Keratinocyte (primary cell): Measurements from ENCODE around the gene SSUH2. TPM values are rescaled to one million over a fixed set of nuclear protein-coding genes. Genes with fewer than 3 reads are reported as not detected.

ENCODE experiments used
- DNase-seq: peaks from one replicate; pipeline ENCODE4 v3.0.0-alpha.2; 2011; ENCODE audit warnings: low read depth, missing footprints, low spot score
- FAIRE-seq: peaks from 2 replicates; lab custom pipeline; 2011; peaks lifted over from hg19 to GRCh38; lab: Jason Lieb, UNC
- H2AFZ ChIP-seq: 2 replicates; pipeline ENCODE4 v1.6.0; 2012; ENCODE audit warnings: low read length, control low read depth, inconsistent platforms; ENCODE audit not compliant: control insufficient read depth
- H3K27ac ChIP-seq: 2 replicates; pipeline ENCODE4 v1.5.1; 2011; ENCODE audit warnings: low read length; ENCODE audit not compliant: control insufficient read depth, insufficient read depth
- H3K27me3 ChIP-seq: 3 replicates; pipeline ENCODE4 v1.6.0; 2011; ENCODE audit warnings: low read length; ENCODE audit not compliant: control insufficient read depth, insufficient read depth; ENCODE audit errors: extremely low read depth
- H3K36me3 ChIP-seq, 2 experiments: 2 replicates in 1 of 2; 3 replicates in 1 of 2; pipeline ENCODE4 v1.5.1; 2011; ENCODE audit warnings: low read length in 2 of 2, mild to moderate bottlenecking in 1 of 2; ENCODE audit not compliant: control insufficient read depth in 2 of 2, insufficient read depth in 2 of 2; ENCODE audit errors: extremely low read depth in 1 of 2
- H3K4me1 ChIP-seq: 3 replicates; pipeline ENCODE4 v1.5.1; 2011; ENCODE audit warnings: low read length; ENCODE audit not compliant: control insufficient read depth, insufficient read depth; ENCODE audit errors: extremely low read depth
- H3K4me2 ChIP-seq: 3 replicates; pipeline ENCODE4 v1.6.0; 2011; ENCODE audit warnings: low read depth, low read length; ENCODE audit not compliant: control insufficient read depth, insufficient read depth; ENCODE audit errors: extremely low read depth
- H3K4me3 ChIP-seq, 3 experiments: fragments of 200-600 bp in 1 of 3; sonication (generic) in 1 of 3; 2 replicates in 2 of 3; 3 replicates in 1 of 3; pipeline ENCODE4 v1.5.1; 2011 to 2016; ENCODE audit warnings: low read length in 3 of 3, mild to moderate bottlenecking in 3 of 3, control low read depth in 2 of 3, inconsistent platforms in 1 of 3, low read depth in 1 of 3, mixed read lengths in 1 of 3, mixed run types in 1 of 3, moderate library complexity in 1 of 3; ENCODE audit not compliant: control insufficient read depth in 2 of 3, insufficient read depth in 2 of 3; ENCODE audit errors: extremely low read depth in 1 of 3
- H3K79me2 ChIP-seq: 2 replicates; pipeline ENCODE4 v1.6.0; 2012; ENCODE audit warnings: low read length; ENCODE audit not compliant: control insufficient read depth, insufficient read depth
- H3K9ac ChIP-seq: 3 replicates; pipeline ENCODE4 v1.6.0; 2011; ENCODE audit warnings: low read length; ENCODE audit not compliant: control insufficient read depth, insufficient read depth; ENCODE audit errors: extremely low read depth
- H3K9me1 ChIP-seq: 3 replicates; pipeline ENCODE4 v1.6.0; 2011; ENCODE audit warnings: low read length; ENCODE audit not compliant: control insufficient read depth, insufficient read depth; ENCODE audit errors: extremely low read depth
- H3K9me3 ChIP-seq: 2 replicates; pipeline ENCODE4 v1.5.1; 2012; ENCODE audit warnings: low read depth, low read length; ENCODE audit not compliant: control insufficient read depth
- H4K20me1 ChIP-seq: 3 replicates; pipeline ENCODE4 v1.6.0; 2011; ENCODE audit warnings: low read length; ENCODE audit not compliant: control insufficient read depth, insufficient read depth; ENCODE audit errors: extremely low read depth
- EZH2 ChIP-seq: IDR thresholded peaks from one replicate; pipeline ENCODE4 v1.6.1; 2012; ENCODE audit warnings: inconsistent platforms, mild to moderate bottlenecking, low read length, moderate library complexity
- dilution Hi-C: fragments of 300-500 bp; cut with MboI; formaldehyde crosslinking; loops from one replicate; pipeline ENCODE4 v1.7.0; 2020; ENCODE audit warnings: low sequenced_read_pairs; ENCODE audit not compliant: extremely low pct_ligation_motif_present
- polyA plus RNA-seq, 5 experiments: library from polyadenylated mRNA; depleted of rRNA in 3 of 5; stranded (reverse) in 3 of 5; stranded (forward) in 1 of 5; unstranded in 1 of 5; fragments of >200 nt; gene quantifications; 1 replicate in 1 of 5; 2 replicates in 3 of 5; 3 replicates in 1 of 5; pipeline versions ENCODE4 v1.2.1 to v1.2.3, GENCODE V29; 2011 to 2012; ENCODE audit warnings: missing spikeins in 2 of 5, low read depth in 1 of 5, low replicate concordance in 1 of 5
- TF ChIP-seq, protein P1 (sequence below), 3 experiments: IDR thresholded peaks in 1 of 3; conservative IDR thresholded peaks in 1 of 3; optimal IDR thresholded peaks in 1 of 3; 2 replicates in 2 of 3; 3 replicates in 1 of 3; pipeline versions ENCODE3 to v1.5.1; 2011; ENCODE audit warnings: low read length in 3 of 3, mild to moderate bottlenecking in 3 of 3, moderate library complexity in 2 of 3, control low read depth in 1 of 3, inconsistent platforms in 1 of 3; ENCODE audit not compliant: insufficient read depth in 2 of 3; ENCODE audit errors: extremely low read depth in 1 of 3

SSUH2 gene
- polyA plus RNA-seq, 1 donor (not counting 4 experiments of a cell fraction or from before 2014, with no cell fraction given), result 0.09 TPM

- Histone ChIP-seq H3K4me2 (no peak overlapping the region), H3K27me3 (peaks cover 18% of the 10 kb centered on the region), H3K4me3 (no peak overlapping the region), H3K9me1 (no peaks in the 10 kb centered on the region), H4K20me1 (no peaks in the 10 kb centered on the region), H3K4me1 (no peaks in the 10 kb centered on the region), H3K9ac (no peak overlapping the region), H3K9me3 (no peaks in the 10 kb centered on the region), H2AFZ (no peak overlapping the region), H3K36me3 (no peaks in the 10 kb centered on the region), H3K27ac (no peak overlapping the region), H3K79me2 (no peaks in the 10 kb centered on the region)
- dilution Hi-C loops, result no loop called here
- FAIRE-seq (no peak), DNase-seq (no peak)
- TF ChIP-seq, protein P1, sequence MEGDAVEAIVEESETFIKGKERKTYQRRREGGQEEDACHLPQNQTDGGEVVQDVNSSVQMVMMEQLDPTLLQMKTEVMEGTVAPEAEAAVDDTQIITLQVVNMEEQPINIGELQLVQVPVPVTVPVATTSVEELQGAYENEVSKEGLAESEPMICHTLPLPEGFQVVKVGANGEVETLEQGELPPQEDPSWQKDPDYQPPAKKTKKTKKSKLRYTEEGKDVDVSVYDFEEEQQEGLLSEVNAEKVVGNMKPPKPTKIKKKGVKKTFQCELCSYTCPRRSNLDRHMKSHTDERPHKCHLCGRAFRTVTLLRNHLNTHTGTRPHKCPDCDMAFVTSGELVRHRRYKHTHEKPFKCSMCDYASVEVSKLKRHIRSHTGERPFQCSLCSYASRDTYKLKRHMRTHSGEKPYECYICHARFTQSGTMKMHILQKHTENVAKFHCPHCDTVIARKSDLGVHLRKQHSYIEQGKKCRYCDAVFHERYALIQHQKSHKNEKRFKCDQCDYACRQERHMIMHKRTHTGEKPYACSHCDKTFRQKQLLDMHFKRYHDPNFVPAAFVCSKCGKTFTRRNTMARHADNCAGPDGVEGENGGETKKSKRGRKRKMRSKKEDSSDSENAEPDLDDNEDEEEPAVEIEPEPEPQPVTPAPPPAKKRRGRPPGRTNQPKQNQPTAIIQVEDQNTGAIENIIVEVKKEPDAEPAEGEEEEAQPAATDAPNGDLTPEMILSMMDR (optimal IDR thresholded peaks at IDR 0.05 in 1 of 3, IDR thresholded peaks at IDR 0.05 in 1 of 3, conservative IDR thresholded peaks at IDR 0.05 in 1 of 3; ENCODE audit: extremely low read depth in 1 of 3, insufficient read depth in 2 of 3, low read length in 3 of 3), result no peak
- TF ChIP-seq EZH2, result no peak
Observed at GRCh38 chr3:8645712-8646111, 1.1 kb upstream of the SSUH2 start.

GRCh38 chr3:8643693-8644365, 769 bp downstream of the SSUH2 start:
- FAIRE-seq, result no peak

More at GRCh38 chr3:8643693-8644365, 769 bp downstream of the SSUH2 start:
- no peak overlapping the region for H3K4me3 ChIP-seq
- H3K4me2 ChIP-seq, result no peak overlapping the region
- TF ChIP-seq, protein P1 (optimal IDR thresholded peaks at IDR 0.05 in 1 of 3, IDR thresholded peaks at IDR 0.05 in 1 of 3, conservative IDR thresholded peaks at IDR 0.05 in 1 of 3; ENCODE audit: extremely low read depth in 1 of 3, insufficient read depth in 2 of 3, low read length in 3 of 3), result no peak
- TF ChIP-seq EZH2, result no peak
- H3K27ac ChIP-seq, result no peak overlapping the region
- no peaks in the 10 kb centered on the region for H4K20me1 ChIP-seq
- H3K27me3 ChIP-seq, result peaks cover 8% of the 10 kb centered on the region
- no peak for DNase-seq
- no peak overlapping the region for H2AFZ ChIP-seq
- no peaks in the 10 kb centered on the region for H3K79me2 ChIP-seq
- H3K36me3 ChIP-seq, result no peaks in the 10 kb centered on the region
- H3K9me3 ChIP-seq, result no peaks in the 10 kb centered on the region
- H3K9me1 ChIP-seq, result no peaks in the 10 kb centered on the region
- dilution Hi-C loops, result no loop called here
- no peaks in the 10 kb centered on the region for H3K4me1 ChIP-seq
- no peak overlapping the region for H3K9ac ChIP-seq
